GM12874 (cell line): ENCODE results near the gene CELF2.

ENCODE experiments used
- CTCF ChIP-seq: IDR thresholded peaks from 2 replicates; pipeline ENCODE4 v1.5.1; 2011; ENCODE audit warnings: low read depth, mild to moderate bottlenecking, control low read depth, low read length, moderate library complexity; ENCODE audit not compliant: insufficient read depth

The CELF2 gene

GRCh38 chr10:11322698-11323097 is 305.0 kb downstream of the CELF2 start:
- no peak for TF ChIP-seq CTCF

- TF ChIP-seq CTCF = no peak
Measured at GRCh38 chr10:11324761-11325321, 307.2 kb downstream of the CELF2 start.

GRCh38 chr10:11325817-11326216 is 308.1 kb downstream of the CELF2 start:
- TF ChIP-seq CTCF = no peak

- TF ChIP-seq CTCF = no peak
Measured at GRCh38 chr10:11326241-11326640, 308.6 kb downstream of the CELF2 start.

- no peak for TF ChIP-seq CTCF
Measured at GRCh38 chr10:11326913-11327616, 309.4 kb downstream of the CELF2 start.

- no peak for TF ChIP-seq CTCF
Measured at GRCh38 chr10:11328264-11329061, 310.8 kb downstream of the CELF2 start.

- no peak for TF ChIP-seq CTCF
Measured at GRCh38 chr10:11329062-11329673, 311.5 kb downstream of the CELF2 start.
